HG02571 (cell line): ENCODE data around the gene NPIPA3.
"Not testable (repeated sequence)": the region's sequence is repeated elsewhere in the genome, so short reads cannot be mapped to it uniquely, and the experiment has no call there.

Source experiments
- ATAC-seq: cut with Tn5 transposase; IDR thresholded peaks from one replicate; pipeline ENCODE4 v1.9.1; 2021; ENCODE audit warnings: mild to moderate bottlenecking, moderate library complexity; ENCODE audit not compliant: unreplicated experiment

The NPIPA3 gene

GRCh38 chr16:14703156-14704011, at the start of gene NPIPA3:
Gene NPIPA3 (plus strand): TSS chr16:14703411. CDS start chr16:14708944, 5,533 bp downstream.
- peak; percentile 94 for ATAC-seq

DNA sequence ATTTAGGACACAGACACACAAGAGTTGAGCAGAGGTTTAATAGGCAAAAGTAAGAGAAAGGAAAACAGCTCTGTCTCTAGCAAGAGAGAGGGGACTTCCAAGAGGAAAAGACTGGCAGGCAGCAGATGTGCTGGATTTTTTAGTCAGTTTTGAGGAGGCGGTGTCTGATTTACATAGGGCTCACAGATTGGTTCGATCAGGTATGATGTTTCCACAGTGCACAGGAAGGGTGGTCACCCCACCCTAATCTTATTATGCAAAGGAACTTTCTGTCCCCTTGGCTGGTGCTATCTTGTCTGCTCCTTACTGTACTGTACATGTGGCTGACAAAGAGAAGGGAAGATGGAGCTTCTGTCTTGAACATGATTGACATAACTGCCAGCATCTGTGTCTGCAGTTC, 45.1 kb upstream of the NPIPA3 start:
- peak; percentile 65 for ATAC-seq

- ATAC-seq: no peak
These were observed 35.6 kb upstream of the NPIPA3 start for GRCh38 chr16:14667347-14668266.

DNA sequence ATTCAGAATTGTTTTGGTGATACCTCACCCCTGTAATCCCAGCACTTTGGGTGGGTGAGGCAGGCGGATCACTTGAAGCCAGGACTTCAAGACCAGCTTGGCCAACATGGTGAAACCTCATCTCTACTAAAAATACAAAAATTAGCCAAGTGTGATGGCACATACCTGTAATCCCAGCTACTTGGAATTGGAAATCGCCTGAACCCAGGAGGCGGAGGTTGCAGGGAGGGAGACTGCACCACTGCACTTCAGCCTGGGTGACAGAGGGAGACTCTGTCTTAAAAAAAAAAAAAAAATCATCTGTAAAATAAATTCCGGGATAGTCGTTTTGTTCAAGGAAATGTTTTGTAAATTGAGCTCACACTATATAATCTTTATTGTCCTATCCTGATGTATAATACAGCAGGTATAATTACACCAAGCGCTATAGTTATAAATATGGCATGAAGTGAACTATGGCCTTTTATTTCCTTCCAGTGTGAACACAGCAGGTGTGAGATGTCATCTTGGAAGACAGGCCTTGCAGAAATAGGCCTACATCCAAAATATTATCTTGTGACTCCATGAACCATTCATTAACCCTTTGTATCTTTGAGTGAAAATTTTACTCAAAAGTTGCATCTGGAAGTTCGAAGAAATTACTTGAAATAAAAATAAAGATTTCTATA, 34.5 kb upstream of the NPIPA3 start:
- ATAC-seq: no peak

- ATAC-seq: no peak
These were observed 33.4 kb upstream of the NPIPA3 start for GRCh38 chr16:14669776-14670175.

- no peak for ATAC-seq
These were observed 30.7 kb upstream of the NPIPA3 start for GRCh38 chr16:14672403-14672971.

GRCh38 chr16:14676633-14677032, 26.6 kb upstream of the NPIPA3 start:
- ATAC-seq: no peak

DNA sequence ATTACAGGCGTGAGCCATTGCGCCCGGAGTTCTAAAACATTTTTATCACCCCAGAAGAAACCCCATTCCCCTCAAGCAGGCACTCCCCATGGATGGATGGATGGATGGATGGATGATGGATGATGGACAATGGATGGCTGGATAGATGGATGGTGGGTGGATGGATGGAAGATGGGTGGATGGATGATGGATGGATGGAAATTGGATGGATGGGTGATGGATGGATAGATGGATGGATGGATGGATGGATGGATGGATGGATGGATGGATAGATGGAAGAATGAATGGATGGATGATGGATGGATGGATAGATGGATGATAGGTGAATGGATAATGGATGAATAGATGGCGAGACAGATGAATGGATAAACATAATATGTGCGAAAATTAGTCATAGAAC, 25.6 kb upstream of the NPIPA3 start:
- no peak for ATAC-seq

- ATAC-seq: no peak
These were observed 24.3 kb upstream of the NPIPA3 start for GRCh38 chr16:14678748-14679497.

DNA sequence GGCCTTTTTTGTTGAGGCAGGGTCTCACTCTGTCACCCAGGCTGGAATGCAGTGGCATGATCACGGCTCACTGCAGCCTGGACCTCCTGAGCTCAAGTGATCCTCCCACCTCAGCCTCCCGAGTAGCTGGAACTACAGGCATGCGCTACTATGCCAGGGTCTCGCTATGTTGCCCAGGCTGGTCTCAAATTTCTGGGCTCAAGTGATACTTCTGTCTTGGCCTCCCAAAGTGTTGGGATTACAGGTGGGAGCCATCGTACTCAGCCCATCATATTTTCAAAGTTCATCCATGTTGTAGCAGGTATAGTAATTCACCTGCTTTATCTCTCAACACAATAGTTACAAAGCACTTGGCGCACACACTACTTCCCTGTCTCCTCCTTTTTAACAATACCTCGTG, 22.8 kb upstream of the NPIPA3 start:
- ATAC-seq: not testable (repeated sequence)

- no peak for ATAC-seq
These were observed 22.1 kb upstream of the NPIPA3 start for GRCh38 chr16:14681115-14681514.

DNA sequence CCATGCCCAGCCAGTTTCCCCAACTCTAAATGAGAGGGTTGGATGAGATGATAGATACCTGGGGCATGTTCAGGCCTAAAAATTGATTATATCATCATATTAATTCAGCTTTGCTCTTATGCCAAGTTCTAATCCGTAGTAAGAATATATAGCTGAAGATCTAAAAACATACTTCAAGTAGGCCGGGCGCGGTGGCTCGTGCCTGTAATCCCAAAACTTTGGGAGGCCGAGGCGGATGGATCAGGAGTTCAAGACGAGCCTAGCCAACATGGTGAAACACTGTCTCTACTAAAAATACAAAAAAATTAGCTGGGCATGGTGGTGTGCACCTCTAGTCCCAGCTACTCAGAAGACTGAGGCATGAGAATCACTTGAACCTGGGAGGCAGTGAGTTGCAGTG, 21.1 kb upstream of the NPIPA3 start:
- no peak for ATAC-seq

GRCh38 chr16:14685870-14686793, 17.1 kb upstream of the NPIPA3 start:
- not testable (repeated sequence) for ATAC-seq

- ATAC-seq: not testable (repeated sequence)
These were observed 9.1 kb upstream of the NPIPA3 start, which contains the start of gene PLA2G10 for GRCh38 chr16:14694129-14694528. Gene PLA2G10 (minus strand): TSS chr16:14694308. CDS start chr16:14694229, 79 bp downstream.

DNA sequence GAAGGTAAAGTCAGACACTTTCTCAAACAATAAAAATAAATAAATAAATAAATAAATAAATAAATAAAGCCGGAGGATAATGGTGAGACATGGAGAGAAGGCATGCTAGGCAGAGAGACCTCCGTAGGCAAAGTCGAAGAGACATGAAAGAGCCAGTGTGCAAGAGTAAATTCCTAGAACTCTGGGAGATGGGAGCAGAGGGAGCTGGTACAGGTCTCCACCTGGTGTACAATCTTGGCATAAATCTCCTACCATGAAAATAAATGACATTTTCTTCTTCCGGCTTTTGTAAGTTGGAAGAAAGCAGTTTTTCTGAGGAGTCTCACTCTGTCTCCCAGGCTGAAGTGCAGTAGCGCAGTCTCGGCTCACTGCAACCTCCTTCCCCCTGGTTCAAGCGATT, 1.4 kb upstream of the NPIPA3 start:
- not testable (repeated sequence) for ATAC-seq

DNA sequence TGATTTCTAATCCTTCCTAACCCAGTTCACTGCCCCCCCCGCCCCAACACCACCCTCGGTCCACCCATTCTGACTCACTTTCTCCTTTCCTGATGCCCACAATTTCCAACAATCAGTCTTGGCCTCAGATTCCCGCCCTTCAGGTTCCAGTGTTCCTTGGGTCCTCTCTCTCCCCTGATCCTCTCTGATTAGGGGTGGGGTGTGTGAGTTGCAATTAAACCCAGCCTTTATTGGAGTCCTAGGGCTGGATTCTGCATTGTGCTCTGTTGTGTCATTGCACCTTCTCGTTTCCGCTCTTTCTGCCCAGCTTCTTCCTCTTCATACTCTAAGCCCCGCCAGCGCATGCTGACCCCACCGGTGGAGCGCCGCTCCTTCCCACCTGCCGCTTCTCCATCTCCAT, 539 bp upstream of the NPIPA3 start:
- not testable (repeated sequence) for ATAC-seq

- ATAC-seq: not testable (repeated sequence)
These were observed 30.0 kb downstream of the NPIPA3 start for GRCh38 chr16:14733233-14733632.

DNA sequence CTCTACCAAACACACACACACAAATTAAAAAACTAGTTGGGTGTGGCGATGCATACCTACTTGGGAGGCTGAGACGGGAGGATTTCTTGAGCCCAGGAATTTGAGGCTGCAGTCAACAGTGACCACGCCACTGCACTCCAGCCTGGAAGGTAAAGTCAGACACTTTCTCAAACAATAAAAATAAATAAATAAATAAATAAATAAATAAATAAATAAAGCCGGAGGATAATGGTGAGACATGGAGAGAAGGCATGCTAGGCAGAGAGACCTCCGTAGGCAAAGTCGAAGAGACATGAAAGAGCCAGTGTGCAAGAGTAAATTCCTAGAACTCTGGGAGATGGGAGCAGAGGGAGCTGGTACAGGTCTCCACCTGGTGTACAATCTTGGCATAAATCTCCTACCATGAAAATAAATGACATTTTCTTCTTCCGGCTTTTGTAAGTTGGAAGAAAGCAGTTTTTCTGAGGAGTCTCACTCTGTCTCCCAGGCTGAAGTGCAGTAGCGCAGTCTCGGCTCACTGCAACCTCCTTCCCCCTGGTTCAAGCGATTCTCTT, 37.7 kb downstream of the NPIPA3 start:
- ATAC-seq: not testable (repeated sequence)
